GM23248 (cell line): ENCODE data around the gene RAB8B. TPM values are rescaled to one million over a fixed set of nuclear protein-coding genes. Genes with fewer than 3 reads are reported as not detected.

Experiments used
- DNase-seq: peaks from one replicate; pipeline ENCODE4 v3.0.0-alpha.2; 2015
- H2AFZ ChIP-seq: fragments of 200-600 bp; sonication (generic); 2 replicates; pipeline ENCODE4 v1.6.1; 2016; ENCODE audit warnings: antibody characterized with exemption
- H3F3A ChIP-seq: fragments of 200-600 bp; sonication (generic); 2 replicates; pipeline ENCODE4 v1.6.1; 2016; ENCODE audit warnings: mild to moderate bottlenecking, antibody characterized with exemption, mixed run types; ENCODE audit not compliant: insufficient read depth
- H3K27ac ChIP-seq: fragments of 200-600 bp; sonication (generic); 2 replicates; pipeline ENCODE4 v1.5.1; 2016; ENCODE audit warnings: mild to moderate bottlenecking
- H3K27me3 ChIP-seq: fragments of 200-600 bp; sonication (generic); replicated peaks from 2 replicates; pipeline ENCODE4 v1.6.1; 2016; ENCODE audit warnings: mild to moderate bottlenecking; ENCODE audit not compliant: insufficient read depth
- H3K36me3 ChIP-seq: fragments of 200-600 bp; sonication (generic); 2 replicates; pipeline ENCODE4 v1.6.1; 2016; ENCODE audit warnings: low read depth, mild to moderate bottlenecking
- H3K4me1 ChIP-seq: fragments of 200-600 bp; sonication (generic); 2 replicates; pipeline ENCODE4 v1.6.1; 2016; ENCODE audit warnings: mild to moderate bottlenecking; ENCODE audit not compliant: insufficient read depth
- H3K4me2 ChIP-seq: fragments of 200-600 bp; sonication (generic); one replicate; pipeline ENCODE4 v1.6.1; 2016; ENCODE audit warnings: mild to moderate bottlenecking; ENCODE audit not compliant: unreplicated experiment
- H3K4me3 ChIP-seq: fragments of 200-600 bp; sonication (generic); 2 replicates; pipeline ENCODE4 v1.5.1; 2016; ENCODE audit warnings: mild to moderate bottlenecking
- H3K79me2 ChIP-seq: fragments of 200-600 bp; sonication (generic); 2 replicates; pipeline ENCODE4 v1.6.1; 2016; ENCODE audit warnings: mild to moderate bottlenecking; ENCODE audit not compliant: insufficient read depth
- H3K9ac ChIP-seq: fragments of 200-600 bp; sonication (generic); 2 replicates; pipeline ENCODE4 v1.6.1; 2016; ENCODE audit warnings: mild to moderate bottlenecking
- H3K9me2 ChIP-seq: fragments of 200-600 bp; sonication (generic); 2 replicates; pipeline ENCODE4 v1.6.1; 2016; ENCODE audit warnings: mixed run types, mild to moderate bottlenecking, moderate library complexity; ENCODE audit not compliant: insufficient read depth
- H3K9me3 ChIP-seq: fragments of 200-600 bp; sonication (generic); one replicate; pipeline ENCODE4 v1.6.1; 2017; ENCODE audit warnings: low read depth
- H4K20me1 ChIP-seq: fragments of 200-600 bp; sonication (generic); 2 replicates; pipeline ENCODE4 v1.6.0; 2016; ENCODE audit not compliant: insufficient read depth
- EZH2 ChIP-seq: fragments of 200-600 bp; sonication (generic); IDR thresholded peaks from 2 replicates; pipeline ENCODE4 v1.6.1; 2018; ENCODE audit warnings: antibody characterized with exemption, mild to moderate bottlenecking; ENCODE audit not compliant: insufficient read depth, poor library complexity, severe bottlenecking
- EZH2phosphoT487 ChIP-seq: fragments of 200-600 bp; sonication (generic); IDR thresholded peaks from 2 replicates; pipeline ENCODE4 v1.6.1; 2018; ENCODE audit warnings: antibody characterized with exemption, moderate library complexity, mild to moderate bottlenecking, low read depth; ENCODE audit not compliant: insufficient read depth
- WGBS, 2 experiments: methylation state at CpG; one replicate each; pipeline ENCODE4 v1.1.6; 2015 to 2017; ENCODE audit warnings: low lambda C conversion rate in 2 of 2, low coverage in 1 of 2; ENCODE audit errors: missing lambda C conversion rate in 2 of 2; 5-methylcytosine and 5-hydroxymethylcytosine counted together
- in situ Hi-C: fragments of 300-500 bp; cut with MboI; formaldehyde crosslinking; loops from 2 replicates; pipeline ENCODE4 v1.15.0; 2020
- polyA plus RNA-seq: library from polyadenylated mRNA; unstranded; fragments of >200 nt; fragmentation: Nextera tagmentation; extraction: Ambion mirVana; gene quantifications from 2 replicates; pipeline ENCODE4 v1.2.1, GENCODE V29; 2016
- total RNA-seq: library from RNA; depleted of rRNA; stranded (reverse); fragments of >200 nt; shearing (Covaris generic); gene quantifications from 2 replicates; pipeline ENCODE4 v1.2.3, GENCODE V29; 2014; rRNA removed

The RAB8B gene
- total and polyA plus RNA-seq, 2 experiments from 2014 or later: 43.6 to 54.3 TPM

- no peak for DNase-seq
- no peak for TF ChIP-seq EZH2phosphoT487
- TF ChIP-seq EZH2: no peak
- Histone ChIP-seq H3K79me2 (no peaks in the 10 kb centered on the region), H3K4me3 (no peak overlapping the region), H3K27me3 (no peaks in the 10 kb centered on the region), H2AFZ (no peak overlapping the region), H3F3A (0 out of 2 replicates have a peak, but pooled peaks cover 3% of the 10 kb centered on the region), H3K9me2 (no peaks in the 10 kb centered on the region), H3K4me2 (no peak overlapping the region), H4K20me1 (no peaks in the 10 kb centered on the region), H3K4me1 (no peaks in the 10 kb centered on the region), H3K36me3 (no peaks in the 10 kb centered on the region), H3K9me3 (no peaks in the 10 kb centered on the region), H3K27ac (no peak overlapping the region), H3K9ac (no peak overlapping the region)
- in situ Hi-C loops: no loop called here
- 73 to 75% methylated on average over 4 of the region's 4 CpGs for WGBS, 2 experiments
Measured at GRCh38 chr15:63313825-63314224, 124.4 kb downstream of the RAB8B start.

- no peak overlapping the region for H3K9ac ChIP-seq
- no peaks in the 10 kb centered on the region for H3K9me3 ChIP-seq
- in situ Hi-C loops: no loop called here
- TF ChIP-seq EZH2phosphoT487 (no peak), EZH2 (no peak)
- no peak overlapping the region for H3K27ac ChIP-seq
- H3K27me3 ChIP-seq: no peaks in the 10 kb centered on the region
- 38 to 41% methylated on average over 2 of the region's 2 CpGs for WGBS, 2 experiments
- no peaks in the 10 kb centered on the region for H3K36me3 ChIP-seq
- no peaks in the 10 kb centered on the region for H3K9me2 ChIP-seq
- no peaks in the 10 kb centered on the region for H3K79me2 ChIP-seq
- H4K20me1 ChIP-seq: no peaks in the 10 kb centered on the region
- H2AFZ ChIP-seq: no peak overlapping the region
- H3K4me3 ChIP-seq: no peak overlapping the region
- H3F3A ChIP-seq: 0 out of 2 replicates have a peak, but pooled peaks cover 3% of the 10 kb centered on the region
- no peak for DNase-seq
- H3K4me1 ChIP-seq: no peaks in the 10 kb centered on the region
- H3K4me2 ChIP-seq: no peak overlapping the region
Measured at GRCh38 chr15:63314409-63314808, 125.0 kb downstream of the RAB8B start.

Other genes starting within 250 kb of the RAB8B start
- 1,935 and 2,012 TPM in 2 replicates for gene TPM1, start 146.9 kb upstream of the RAB8B start, total RNA-seq
- gene TPM1, start 146.9 kb upstream of the RAB8B start, polyA plus RNA-seq: 3,029 and 3,072 TPM in 2 replicates
- gene LACTB, start 67.7 kb upstream of the RAB8B start, total RNA-seq: 27.1 and 27.3 TPM in 2 replicates
- gene LACTB, start 67.7 kb upstream of the RAB8B start, polyA plus RNA-seq: 35.8 and 39.7 TPM in 2 replicates
- 110 and 151 TPM in 2 replicates for gene RPS27L, start 32.1 kb upstream of the RAB8B start, total RNA-seq
- 1,175 and 1,181 TPM in 2 replicates for gene RPS27L, start 32.1 kb upstream of the RAB8B start, polyA plus RNA-seq
- gene APH1B, start 88.0 kb downstream of the RAB8B start, total RNA-seq: 15.8 and 18.6 TPM in 2 replicates
- 40.5 and 43.2 TPM in 2 replicates for gene APH1B, start 88.0 kb downstream of the RAB8B start, polyA plus RNA-seq
- gene CA12, start 192.2 kb downstream of the RAB8B start, total RNA-seq: 41.1 and 41.8 TPM in 2 replicates
- 40.9 and 42.1 TPM in 2 replicates for gene CA12, start 192.2 kb downstream of the RAB8B start, polyA plus RNA-seq